ENCODE data around the gene EDNRA. TPM values are rescaled to one million over a fixed set of nuclear protein-coding genes. Genes with fewer than 3 reads are reported as not detected.

The EDNRA gene
- total and polyA plus RNA-seq, 9 of the 15 experiments (the other 6 are each of a cell fraction or from before 2014, with no cell fraction given), result not detected

DNA sequence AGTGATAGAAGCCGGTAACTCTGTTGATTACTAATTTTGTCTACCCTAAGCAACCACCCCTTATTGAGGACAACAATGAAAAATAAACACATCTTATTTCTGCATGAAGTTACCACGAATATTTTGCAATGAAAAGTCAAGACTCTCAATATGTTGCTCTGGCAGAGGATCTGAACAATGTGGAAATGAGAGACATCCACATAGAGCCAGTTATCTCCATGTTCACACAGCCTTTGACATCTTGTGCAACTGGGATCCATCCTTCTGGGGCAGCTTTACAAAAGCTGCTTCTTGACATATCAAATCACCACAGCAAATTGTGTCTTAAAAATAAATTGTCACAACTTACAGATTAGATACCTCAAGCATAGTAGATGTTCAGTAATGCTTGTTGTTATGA is 10.2 kb downstream of the EDNRA start:
- in situ Hi-C loops (cut with MboI) (no loop called here), intact Hi-C loops (cut with micrococcal nuclease) (no loop called here)
- H2AFZ ChIP-seq (ENCODE audit: low read depth, low read length), result no peak overlapping the region
- H3K9me1 ChIP-seq (ENCODE audit: control insufficient read depth, insufficient read depth, low read length), result no peaks in the 10 kb centered on the region
- DNase-seq (ENCODE audit: extremely low read depth in 1 of 4, low spot score in 3 of 4) (no peak), ATAC-seq (no peak), FAIRE-seq (no peak)
- BruUV-seq (replicated peaks), result no TSS peak
- TF ChIP-seq SP2 (IDR thresholded peaks at IDR 0.05; ENCODE audit: extremely low read depth, low read depth, low read length, poor library complexity, severe bottlenecking) (no peak), NCOA6 (IDR thresholded peaks at IDR 0.05) (no peak), E2F8 (IDR thresholded peaks at IDR 0.05; ENCODE audit: low read depth, partially characterized antibody) (no peak), NFYB (IDR thresholded peaks at IDR 0.05; ENCODE audit: extremely low read depth, insufficient read length) (no peak), ZKSCAN1 (IDR thresholded peaks at IDR 0.05; ENCODE audit: low read depth, low read length) (no peak), CTCFL (IDR thresholded peaks at IDR 0.05; ENCODE audit: borderline replicate concordance, insufficient read depth, low read depth, low read length, poor library complexity, severe bottlenecking) (no peak), ZNF165 (CRISPR knock-in tag; IDR thresholded peaks at IDR 0.05; ENCODE audit: borderline replicate concordance) (no peak)
- H3K27me3 ChIP-seq (ENCODE audit: control insufficient read depth in 2 of 2, insufficient read depth in 2 of 2, low read length in 2 of 2), result no peaks in the 10 kb centered on the region
- POLR2A ChIA-PET, result no interaction called here
- no peaks in the 10 kb centered on the region for H3K4me1 ChIP-seq (replicated peaks in 1 of 2; ENCODE audit: control insufficient read depth in 2 of 2, insufficient read depth in 2 of 2, low read length in 2 of 2)
- H3K36me3 ChIP-seq (ENCODE audit: control insufficient read depth, insufficient read depth, low read length), result no peaks in the 10 kb centered on the region
- no peaks in the 10 kb centered on the region for H4K20me1 ChIP-seq (replicated peaks; ENCODE audit: control insufficient read depth, insufficient read depth, low read length)
- H3K27ac ChIP-seq (ENCODE audit: extremely low read depth, low read depth, low read length), result no peak overlapping the region
- CTCF ChIA-PET (ENCODE audit: low intra/inter-chr PET ratio), result no interaction called here
- H3K9ac ChIP-seq (ENCODE audit: insufficient read depth in 1 of 2, low read depth in 2 of 2, low read length in 2 of 2), result no peak overlapping the region
- no peak overlapping the region for H3K4me3 ChIP-seq
- H3K9me3 ChIP-seq (replicated peaks; ENCODE audit: control insufficient read depth, insufficient read depth, low read depth, low read length), result no peaks in the 10 kb centered on the region
- H3K79me2 ChIP-seq (ENCODE audit: control insufficient read depth, insufficient read depth, low read length), result no peaks in the 10 kb centered on the region
- WGBS (ENCODE audit: insufficient coverage, low coverage, missing lambda C conversion rate), result 0% methylated on average over 2 of the region's 2 CpGs
- H3K4me2 ChIP-seq (ENCODE audit: insufficient read depth, low read length), result no peak overlapping the region
